ENCODE data around the gene FSTL5.

- TF ChIP-seq POLR2AphosphoS5 (IDR thresholded peaks at IDR 0.05; ENCODE audit: low read depth, low read length) (no peak), TAF1 (IDR thresholded peaks at IDR 0.05; ENCODE audit: borderline replicate concordance, insufficient read depth, low read length) (no peak), REST (IDR thresholded peaks at IDR 0.05; ENCODE audit: insufficient read depth in 1 of 2, low read depth in 2 of 2, low read length in 2 of 2) (no peak)
These were observed 263.7 kb downstream of the FSTL5 start for GRCh38 chr4:161900110-161900509.
